Activated gamma-delta T cell treated with anti-CD3 and anti-CD28 coated beads, Interleukin-2, amount 50 U/mL, for 16 hours (primary cell): Measurements from ENCODE around the gene HTR1D.
"Not testable (repeated sequence)": the region's sequence is repeated elsewhere in the genome, so short reads cannot be mapped to it uniquely, and the experiment has no call there.

ENCODE experiments used
- DNase-seq: peaks from one replicate; pipeline ENCODE4 v3.0.0-alpha.2; 2020; ENCODE audit warnings: low read depth

HTR1D gene

DNA sequence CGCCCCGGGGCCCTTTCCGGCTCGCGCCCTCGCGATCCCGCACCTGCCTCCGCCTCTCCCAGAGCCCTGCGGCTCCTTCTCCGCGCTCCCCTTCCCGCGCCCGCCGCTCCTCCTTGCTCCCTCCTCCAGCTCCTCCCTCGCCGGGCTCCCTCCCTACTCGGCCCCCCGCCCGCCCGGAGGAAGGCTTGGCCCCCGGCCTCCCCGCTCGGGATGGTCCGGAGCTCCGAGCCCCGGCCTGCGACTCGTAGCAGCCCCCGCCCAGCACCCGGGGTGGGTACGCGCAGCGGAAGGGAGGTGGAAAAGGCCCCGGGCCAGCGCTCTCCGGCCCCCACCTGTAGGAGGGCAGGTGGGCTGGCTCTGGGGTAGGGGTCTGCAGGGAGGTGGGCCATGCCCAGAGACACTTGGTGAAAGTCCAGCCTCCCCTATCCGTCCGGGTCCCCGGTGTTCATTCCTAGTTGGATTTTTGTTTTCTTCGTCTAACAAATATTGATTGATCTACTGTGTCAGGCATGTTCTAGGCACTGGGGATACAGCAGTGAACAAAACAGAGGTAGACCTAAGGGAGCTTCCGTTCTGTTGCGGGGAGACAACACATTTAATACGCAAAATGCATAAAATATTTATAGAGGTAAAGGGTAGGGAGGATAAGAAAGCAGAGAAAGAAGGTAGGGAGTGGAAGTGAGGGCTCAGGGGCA, at the start of gene HTR1D:
HTR1D (minus strand) TSS at position 82 of the 695 bp plus-strand sequence. CDS start 23,283 bp downstream, outside the sequence.
- DNase-seq: no peak

DNA sequence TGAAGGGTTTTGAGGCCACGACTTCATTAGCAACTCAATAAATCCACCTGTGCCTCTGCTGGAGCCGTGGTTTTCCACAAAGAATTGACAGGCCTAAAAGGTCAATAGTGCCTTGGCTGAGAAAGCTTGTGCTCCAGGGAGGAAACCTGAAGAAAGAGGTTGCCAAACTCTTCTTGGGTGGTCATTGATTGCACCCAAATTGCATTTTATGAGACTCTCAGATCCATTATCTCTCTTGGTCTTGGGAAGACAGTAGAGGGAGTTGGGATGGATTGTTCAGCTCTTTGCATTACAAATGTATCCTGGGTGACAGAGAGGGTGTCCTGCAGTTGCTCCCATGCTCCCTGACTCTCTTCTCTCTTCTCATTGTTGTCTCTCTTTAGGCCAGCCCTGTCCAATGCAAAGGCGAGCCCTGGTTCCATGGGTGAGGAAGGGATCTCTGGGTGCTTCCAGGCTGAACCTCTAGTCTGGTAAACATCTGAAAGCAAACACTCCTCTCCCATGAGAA, 46.1 kb upstream of the HTR1D start:
- DNase-seq: no peak

DNA sequence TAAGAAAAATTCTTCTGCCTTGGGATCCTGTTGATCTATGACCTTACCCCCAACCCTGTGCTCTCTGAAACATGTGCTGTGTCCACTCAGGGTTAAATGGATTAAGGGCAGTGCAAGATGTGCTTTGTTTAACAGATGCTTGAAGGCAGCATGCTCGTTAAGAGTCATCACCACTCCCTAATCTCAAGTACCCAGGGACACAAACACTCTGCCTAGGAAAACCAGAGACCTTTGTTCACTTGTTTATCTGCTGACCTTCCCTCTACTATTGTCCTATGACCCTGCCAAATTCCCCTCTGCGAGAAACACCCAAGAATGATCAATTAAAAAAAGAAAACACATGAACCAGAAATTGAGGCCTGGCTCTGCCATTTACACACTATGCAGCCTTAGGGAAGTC, 40.8 kb upstream of the HTR1D start:
- DNase-seq: not testable (repeated sequence)

DNA sequence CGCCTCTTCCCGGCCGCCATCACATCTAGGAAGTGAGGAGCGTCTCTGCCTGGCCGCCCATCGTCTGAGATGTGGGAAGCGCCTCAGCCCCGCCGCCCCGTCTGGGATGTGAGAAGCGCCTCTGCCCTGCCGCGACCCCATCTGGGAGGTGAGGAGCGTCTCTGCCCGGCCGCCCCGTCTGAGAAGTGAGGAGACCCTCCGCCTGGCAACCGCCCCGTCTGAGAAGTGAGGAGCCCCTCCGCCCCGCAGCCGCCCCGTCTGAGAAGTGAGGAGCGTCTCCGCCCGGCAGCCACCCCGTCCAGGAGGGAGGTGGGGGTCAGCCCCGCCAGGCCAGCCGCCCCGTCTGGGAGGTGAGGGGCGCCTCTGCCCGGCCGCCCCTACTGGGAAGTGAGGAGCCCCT, 40.1 kb upstream of the HTR1D start:
- not testable (repeated sequence) for DNase-seq

DNA sequence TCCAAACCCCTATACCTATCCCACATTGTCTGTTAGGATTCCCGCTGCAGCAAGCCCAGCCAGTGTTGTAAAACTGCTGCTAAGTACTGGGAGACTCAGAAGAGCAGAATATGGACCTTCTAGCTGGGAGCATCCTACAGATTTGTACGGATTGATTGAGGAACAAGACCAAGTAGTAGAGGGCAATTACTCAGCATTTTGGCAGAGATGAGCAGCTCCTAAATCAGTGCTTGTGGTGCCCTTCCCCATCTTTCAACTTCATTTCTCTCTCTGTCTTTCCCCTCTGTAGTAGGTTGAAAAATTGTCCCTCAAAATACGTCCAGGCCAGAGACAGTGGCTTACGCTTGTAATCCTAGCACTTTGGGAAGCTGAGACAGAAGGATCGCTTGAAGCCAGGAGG, 37.3 kb upstream of the HTR1D start:
- no peak for DNase-seq

- no peak for DNase-seq
Observed at GRCh38 chr1:23251812-23252211, 34.5 kb upstream of the HTR1D start.

DNA sequence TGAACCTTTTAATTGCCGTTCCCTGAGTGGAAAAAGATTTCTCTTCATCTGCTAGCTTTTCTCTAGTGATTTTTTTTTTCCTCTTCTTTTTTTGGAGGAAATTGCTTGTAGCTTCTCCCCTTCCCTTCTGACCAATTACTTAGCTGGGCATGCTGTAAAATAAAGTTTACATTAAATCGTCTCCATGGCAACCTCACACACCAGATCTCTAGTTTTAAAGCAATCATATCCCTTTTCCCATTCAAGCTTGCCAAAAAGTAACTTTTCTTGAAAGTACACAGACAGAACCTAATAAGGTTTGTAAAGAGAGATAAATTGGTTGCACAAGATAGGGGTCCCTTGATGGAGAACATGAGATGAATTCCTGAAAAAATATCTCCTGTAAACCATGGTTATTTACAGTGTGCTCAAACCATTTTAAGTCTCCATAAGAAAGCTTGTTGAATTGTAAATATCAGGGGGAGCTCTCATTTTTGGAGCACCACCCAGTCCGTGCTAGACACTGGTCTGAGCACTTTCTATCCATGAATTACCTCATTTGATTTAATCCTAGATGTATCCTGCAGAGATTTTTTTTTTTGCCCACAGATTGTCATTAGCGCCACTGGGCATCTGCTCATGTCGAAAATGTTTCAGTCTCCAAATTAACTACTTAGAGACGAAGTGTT, 32.6 kb upstream of the HTR1D start:
- DNase-seq: no peak

- DNase-seq: no peak
Observed at GRCh38 chr1:23247276-23247675, 30.0 kb upstream of the HTR1D start.

DNA sequence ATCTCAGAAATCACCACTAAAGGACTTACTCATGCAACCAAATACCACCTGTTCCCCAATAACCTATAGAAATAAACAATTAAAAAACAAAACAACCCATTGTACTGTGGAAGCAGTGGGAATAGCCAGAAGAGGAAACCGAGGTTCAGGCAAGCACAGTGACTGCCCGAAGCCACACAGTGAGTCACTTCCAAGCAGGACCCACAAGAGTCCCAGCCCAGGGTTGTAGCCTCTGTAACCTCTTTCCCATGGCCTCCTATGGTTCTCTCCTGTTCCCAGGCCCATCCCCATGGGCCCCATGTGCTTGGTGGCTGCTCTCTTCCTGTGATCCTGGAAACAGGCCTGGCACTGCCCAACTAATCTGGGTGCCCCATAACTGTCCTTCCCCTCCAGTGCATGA, 29.0 kb upstream of the HTR1D start:
- no peak for DNase-seq

- DNase-seq: no peak
Observed at GRCh38 chr1:23244256-23244761, 27.0 kb upstream of the HTR1D start.

- DNase-seq: no peak
Observed at GRCh38 chr1:23242414-23242813, 25.1 kb upstream of the HTR1D start.

- DNase-seq: no peak
Observed at GRCh38 chr1:23239638-23240295, 22.5 kb upstream of the HTR1D start.

DNA sequence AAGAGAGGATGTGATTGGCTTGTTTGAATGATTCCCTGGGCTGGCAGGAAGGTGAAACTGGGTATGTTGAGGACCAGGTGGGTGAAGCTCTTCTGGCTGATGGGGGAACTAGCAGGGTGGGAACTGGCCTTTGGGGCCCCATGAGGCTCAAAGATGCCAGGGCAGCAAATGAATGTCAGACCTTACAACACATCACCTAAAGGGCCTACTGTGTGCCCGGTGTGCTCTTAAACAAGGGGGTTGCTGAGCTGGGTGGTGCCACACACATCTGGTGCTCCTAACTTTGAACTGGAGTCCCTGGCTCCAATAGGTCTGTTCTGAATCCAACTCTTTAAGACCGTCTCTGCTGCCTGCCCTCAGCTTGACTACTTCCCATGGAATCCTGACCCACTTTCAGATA, 21.3 kb upstream of the HTR1D start:
- DNase-seq: no peak

GRCh38 chr1:23237508-23237907, 20.2 kb upstream of the HTR1D start:
- DNase-seq: no peak

- DNase-seq: no peak
Observed at GRCh38 chr1:23227806-23228205, 10.5 kb upstream of the HTR1D start.

- no peak for DNase-seq
Observed at GRCh38 chr1:23224739-23225648, 7.7 kb upstream of the HTR1D start.

DNA sequence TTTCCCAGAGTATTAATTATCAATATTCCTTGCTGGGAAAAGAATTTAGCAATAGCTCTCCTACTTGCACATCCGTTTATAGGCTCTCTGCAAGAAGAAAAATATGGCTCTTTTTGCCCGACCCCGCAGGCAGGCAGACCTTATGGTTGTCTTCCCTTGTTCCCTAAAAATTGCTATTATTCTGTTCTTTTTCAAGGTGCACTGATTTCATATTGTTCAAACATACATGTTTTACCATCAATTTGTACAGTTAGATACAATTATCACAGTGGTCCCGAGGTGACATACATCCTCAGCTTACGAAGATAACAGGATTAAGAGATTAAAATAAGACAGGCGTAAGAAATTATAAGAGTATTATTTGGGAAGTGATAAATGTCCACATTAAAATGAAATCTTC, 6.7 kb upstream of the HTR1D start:
- DNase-seq: not testable (repeated sequence)

- not testable (repeated sequence) for DNase-seq
Observed at GRCh38 chr1:23223490-23223951, 6.2 kb upstream of the HTR1D start.

- no peak for DNase-seq
Observed at GRCh38 chr1:23222742-23223141, 5.4 kb upstream of the HTR1D start.

- DNase-seq: no peak
Observed at GRCh38 chr1:23222331-23222730, 5.0 kb upstream of the HTR1D start.

GRCh38 chr1:23221107-23221506, 3.8 kb upstream of the HTR1D start:
- DNase-seq: no peak
